Right cardiac atrium (tissue), 5 donors: ENCODE results near the gene MKRN2. TPM values are rescaled to one million over a fixed set of nuclear protein-coding genes. Genes with fewer than 3 reads are reported as not detected.

Source experiments
- ATAC-seq, 2 donors: fragments of 200-7000 bp; cut with Tn5 transposase; one replicate each; pipeline versions ENCODE4 v1.8.0 to v1.9.1; 2020; ENCODE audit warnings: moderate library complexity in 2 of 2, mild to moderate bottlenecking in 1 of 2
- DNase-seq, 3 donors: peaks; one replicate each; pipeline ENCODE4 v3.0.0-alpha.2; 2020
- H3K27ac ChIP-seq: one replicate; pipeline ENCODE4 v1.5.1; 2013; ENCODE audit warnings: mild to moderate bottlenecking, low read length, control low read depth, moderate library complexity
- H3K27me3 ChIP-seq: one replicate; pipeline ENCODE4 v1.6.1; 2013; ENCODE audit not compliant: control insufficient read depth, insufficient read depth
- H3K4me1 ChIP-seq: one replicate; pipeline ENCODE4 v1.6.1; 2013; ENCODE audit warnings: low read length; ENCODE audit not compliant: control insufficient read depth, insufficient read depth
- H3K4me3 ChIP-seq: one replicate; pipeline ENCODE4 v1.5.1; 2013; ENCODE audit warnings: low read length, control low read depth
- H3K9me3 ChIP-seq: one replicate; pipeline ENCODE4 v1.6.1; 2013; ENCODE audit warnings: low read length; ENCODE audit not compliant: control insufficient read depth
- WGBS: extraction: QIAGEN DNeasy Blood & Tissue Kit; methylation state at CpG from one replicate; pipeline ENCODE4 v1.1.7; 2013; 5-methylcytosine and 5-hydroxymethylcytosine counted together
- intact Hi-C, 4 donors: fragments of 100-400 bp; cut with DNase I; formaldehyde crosslinking; loops; one replicate each; pipeline versions ENCODE4 v1.11.0 to v1.14.0; 2022 to 2023
- polyA plus RNA-seq: library from polyadenylated mRNA; stranded (reverse); fragments of 200-250 nt; gene quantifications from one replicate; pipeline ENCODE4 v1.2.3, GENCODE V29; 2013
- total RNA-seq, 4 donors: library from RNA; stranded (reverse); fragmentation: NEBNext Ultra II Directional; extraction: Animal tissue kit (Norgen Biotek cat#: 25700); gene quantifications; one replicate each; pipeline ENCODE4 v1.2.1, GENCODE V29; 2021
- donor health status: healthy with polysubstance abuse.
- donor health status: DM: no; HTN: yes; CAD: no.
- donor health status: DM: no; HTN: no; CAD: no.
- donor health status: DM: no; HTN: yes; CAD: no; lungs with severe emphysema.
- donor health status: DM: yes; HTN: yes; CAD: no.

MKRN2 gene
- total and polyA plus RNA-seq, 5 donors = 23.4 to 36.3 (median 31.3) TPM

DNA sequence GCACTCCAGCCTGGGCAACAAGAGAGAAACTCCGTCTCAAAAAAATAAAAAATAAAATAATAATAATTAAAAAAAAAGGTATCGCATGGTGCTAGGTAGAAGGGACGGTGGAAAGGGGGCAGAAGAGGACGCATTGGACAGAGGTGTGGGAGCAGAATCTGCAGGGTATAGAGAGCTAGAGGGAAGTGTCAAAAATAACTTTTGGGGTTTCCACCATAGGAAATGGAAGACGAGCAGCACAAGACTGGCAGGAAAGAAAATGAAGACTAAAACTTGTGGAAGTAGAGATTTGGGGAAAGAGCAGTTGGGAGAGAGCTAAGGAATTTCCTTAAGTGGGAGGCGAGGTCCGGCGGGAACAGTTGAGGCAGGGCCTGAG, 585 bp upstream of the MKRN2 start:
- Histone ChIP-seq H3K27ac (peak overlapping the region; percentile 67), H3K27me3 (no peaks in the 10 kb centered on the region), H3K9me3 (no peaks in the 10 kb centered on the region), H3K4me1 (peaks cover 5% of the 10 kb centered on the region), H3K4me3 (peak overlapping the region; percentile 68)
- DNase-seq = no peak
- ATAC-seq = peak; percentile 17 to 20
- intact Hi-C loops = no loop called here
- 2% methylated on average over 8 of the region's 8 CpGs for WGBS

DNA sequence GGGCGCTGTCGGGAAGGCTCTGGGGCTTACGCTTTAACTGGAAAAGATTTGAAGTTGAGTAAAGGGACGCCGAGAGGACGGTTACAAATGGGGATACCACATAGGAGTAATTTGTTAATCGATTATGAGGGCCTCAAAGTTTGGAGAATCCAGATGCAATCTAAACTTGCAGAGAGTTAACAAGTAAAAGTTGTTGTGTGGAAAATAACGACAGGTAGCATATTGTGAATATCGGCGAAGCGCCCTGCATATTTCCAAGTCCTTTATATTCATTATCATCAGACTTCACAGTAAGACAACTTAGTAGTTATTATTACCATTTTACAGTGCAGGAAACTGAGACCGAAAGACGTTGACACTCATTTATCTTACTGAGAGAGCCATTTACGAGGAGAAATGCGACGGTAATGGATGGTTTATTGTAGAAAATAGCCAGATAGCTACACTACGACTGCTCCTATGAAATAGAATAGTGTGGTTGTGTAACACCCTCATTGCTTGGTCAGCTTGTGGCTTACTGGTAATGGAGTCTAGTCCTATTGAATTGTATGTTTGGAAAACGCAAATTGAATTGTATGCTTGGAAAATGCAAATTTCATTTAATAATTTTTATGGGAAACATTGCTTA, 700 bp downstream of the MKRN2 start:
- H3K4me3 ChIP-seq = peak overlapping the region; percentile 68
- intact Hi-C loops = no loop called here
- ATAC-seq (no peak), DNase-seq (no peak)
- H3K27ac ChIP-seq = peak overlapping the region; percentile 84
- H3K27me3 ChIP-seq = no peaks in the 10 kb centered on the region
- H3K4me1 ChIP-seq = peaks cover 8% of the 10 kb centered on the region
- H3K9me3 ChIP-seq = no peaks in the 10 kb centered on the region
- WGBS = 1% methylated on average over 18 of the region's 18 CpGs

- no peaks in the 10 kb centered on the region for H3K9me3 ChIP-seq
- no peak for DNase-seq
- 72% methylated on average over 4 of the region's 4 CpGs for WGBS
- H3K27ac ChIP-seq = no peak overlapping the region
- peaks cover 8% of the 10 kb centered on the region for H3K4me1 ChIP-seq
- no peak overlapping the region for H3K4me3 ChIP-seq
- H3K27me3 ChIP-seq = no peaks in the 10 kb centered on the region
- no peak for ATAC-seq
- intact Hi-C loops = no loop called here
These were observed 1.8 kb downstream of the MKRN2 start for GRCh38 chr3:12558706-12559105.

- H3K4me3 ChIP-seq = no peak overlapping the region
- peaks cover 8% of the 10 kb centered on the region for H3K4me1 ChIP-seq
- no peak overlapping the region for H3K27ac ChIP-seq
- H3K27me3 ChIP-seq = no peaks in the 10 kb centered on the region
- no peaks in the 10 kb centered on the region for H3K9me3 ChIP-seq
- ATAC-seq = no peak
- no peak for DNase-seq
- 70% methylated on average over 3 of the region's 3 CpGs for WGBS
- intact Hi-C loops = no loop called here
These were observed 2.6 kb downstream of the MKRN2 start for GRCh38 chr3:12559520-12559919.

GRCh38 chr3:12560505-12561190, 3.8 kb downstream of the MKRN2 start:
- no peak for ATAC-seq
- Histone ChIP-seq H3K4me3 (no peak overlapping the region), H3K27me3 (no peaks in the 10 kb centered on the region), H3K9me3 (no peaks in the 10 kb centered on the region), H3K27ac (peak overlapping the region; percentile 73), H3K4me1 (peaks cover 8% of the 10 kb centered on the region)
- WGBS = 66% methylated on average over 5 of the region's 5 CpGs
- no peak for DNase-seq
- intact Hi-C loops = no loop called here

GRCh38 chr3:12561397-12561796, 4.5 kb downstream of the MKRN2 start:
- H3K27me3 ChIP-seq = no peaks in the 10 kb centered on the region
- H3K4me3 ChIP-seq = no peak overlapping the region
- no peak overlapping the region for H3K27ac ChIP-seq
- WGBS = 93% methylated on average over 2 of the region's 2 CpGs
- H3K9me3 ChIP-seq = no peaks in the 10 kb centered on the region
- peaks cover 8% of the 10 kb centered on the region for H3K4me1 ChIP-seq
- DNase-seq (no peak), ATAC-seq (no peak)
- intact Hi-C loops = no loop called here

- 39% methylated on average over 1 of the region's 1 CpG for WGBS
- no peaks in the 10 kb centered on the region for H3K27me3 ChIP-seq
- no peak overlapping the region for H3K4me3 ChIP-seq
- no peaks in the 10 kb centered on the region for H3K9me3 ChIP-seq
- intact Hi-C loops = no loop called here
- peak overlapping the region; percentile 14 for H3K27ac ChIP-seq
- ATAC-seq = no peak
- no peak for DNase-seq
- peaks cover 8% of the 10 kb centered on the region for H3K4me1 ChIP-seq
These were observed 5.6 kb downstream of the MKRN2 start for GRCh38 chr3:12562451-12562850.

DNA sequence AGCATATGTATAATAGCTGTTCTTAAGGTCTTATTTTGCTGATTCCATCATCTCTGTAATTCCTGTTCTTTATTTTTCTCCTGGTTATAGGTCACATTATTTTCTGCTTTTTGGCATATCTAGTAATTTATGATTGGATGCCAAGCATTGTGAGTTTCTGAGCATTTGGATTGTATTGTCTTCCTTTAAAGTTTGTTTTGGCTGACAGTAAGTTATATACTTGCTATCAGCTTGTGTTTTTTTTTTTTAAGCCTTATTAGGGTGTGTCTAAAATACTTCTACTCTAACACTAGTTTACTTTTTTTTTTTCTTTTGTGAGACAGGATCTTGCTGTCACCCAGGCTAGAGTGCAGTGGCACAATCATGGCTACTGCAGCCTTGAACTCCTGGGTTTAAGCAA, 10.1 kb downstream of the MKRN2 start:
- Histone ChIP-seq H3K9me3 (no peaks in the 10 kb centered on the region), H3K4me1 (peaks cover under 1% of the 10 kb centered on the region), H3K4me3 (no peak overlapping the region), H3K27me3 (no peaks in the 10 kb centered on the region), H3K27ac (no peak overlapping the region)
- intact Hi-C loops = no loop called here
- DNase-seq = no peak
- ATAC-seq = peak in 1 of 2 donors; percentile 60

DNA sequence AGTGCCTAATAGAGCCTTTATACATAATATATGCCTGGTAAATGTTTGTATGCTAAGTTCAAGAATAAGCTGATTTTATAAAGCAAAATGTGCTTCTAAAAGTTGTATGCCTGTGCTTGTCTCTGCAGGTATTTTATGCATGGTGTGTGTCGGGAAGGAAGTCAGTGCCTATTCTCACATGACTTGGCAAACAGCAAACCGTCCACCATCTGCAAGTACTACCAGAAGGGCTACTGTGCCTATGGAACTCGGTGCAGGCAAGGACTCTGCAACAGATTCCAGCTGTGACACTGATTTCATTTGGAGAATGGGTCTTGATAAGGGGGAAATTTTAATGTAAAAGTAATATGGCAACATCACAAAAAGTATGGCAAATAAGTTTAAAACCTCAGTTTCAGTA, 11.9 kb downstream of the MKRN2 start:
- intact Hi-C loops = no loop called here
- WGBS = 62% methylated on average over 3 of the region's 3 CpGs
- no peaks in the 10 kb centered on the region for H3K4me1 ChIP-seq

DNA sequence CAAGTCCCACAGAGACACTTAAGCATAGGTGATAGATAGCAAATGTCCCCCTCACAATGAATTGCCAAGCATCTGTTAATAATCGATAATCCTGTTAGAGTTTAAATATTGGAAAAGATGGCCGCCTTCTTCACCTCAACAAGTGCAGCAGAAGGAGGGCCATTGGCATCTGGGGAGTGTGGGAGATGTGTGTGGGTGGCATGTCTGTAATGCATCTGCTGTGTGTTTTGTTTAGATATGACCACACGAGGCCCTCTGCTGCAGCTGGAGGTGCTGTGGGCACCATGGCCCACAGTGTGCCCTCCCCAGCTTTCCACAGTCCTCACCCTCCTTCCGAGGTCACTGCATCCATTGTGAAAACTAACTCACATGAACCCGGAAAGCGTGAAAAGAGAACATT, 12.9 kb downstream of the MKRN2 start:
- peaks cover 7% of the 10 kb centered on the region for H3K4me1 ChIP-seq
- 84% methylated on average over 6 of the region's 6 CpGs for WGBS
- no peak for DNase-seq
- H3K9me3 ChIP-seq = no peaks in the 10 kb centered on the region
- no peak for ATAC-seq
- H3K4me3 ChIP-seq = no peak overlapping the region
- H3K27me3 ChIP-seq = no peaks in the 10 kb centered on the region
- intact Hi-C loops = no loop called here
- H3K27ac ChIP-seq = no peak overlapping the region

More for the DNA sequence above, 11.9 kb downstream of the MKRN2 start:
- DNase-seq = no peak
- Histone ChIP-seq H3K27me3 (no peaks in the 10 kb centered on the region), H3K4me3 (no peak overlapping the region), H3K27ac (no peak overlapping the region), H3K9me3 (no peaks in the 10 kb centered on the region)
- ATAC-seq = no peak

DNA sequence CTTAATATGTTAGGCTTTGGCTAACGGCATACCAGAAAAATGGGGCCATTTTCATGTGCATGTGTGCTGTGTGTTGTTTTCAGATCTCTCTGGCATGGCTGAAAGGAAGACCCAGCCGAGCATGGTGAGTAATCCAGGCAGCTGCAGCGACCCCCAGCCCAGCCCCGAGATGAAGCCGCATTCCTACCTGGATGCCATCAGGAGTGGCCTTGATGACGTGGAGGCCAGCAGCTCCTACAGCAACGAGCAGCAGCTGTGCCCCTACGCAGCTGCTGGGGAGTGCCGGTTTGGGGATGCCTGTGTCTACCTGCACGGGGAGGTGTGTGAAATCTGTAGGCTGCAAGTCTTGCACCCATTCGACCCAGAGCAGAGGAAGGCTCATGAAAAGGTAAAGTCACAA, 15.1 kb downstream of the MKRN2 start:
- no peak overlapping the region for H3K4me3 ChIP-seq
- no peaks in the 10 kb centered on the region for H3K9me3 ChIP-seq
- WGBS = 88% methylated on average over 11 of the region's 11 CpGs
- ATAC-seq = no peak
- intact Hi-C loops = no loop called here
- H3K27me3 ChIP-seq = no peaks in the 10 kb centered on the region
- H3K27ac ChIP-seq = no peak overlapping the region
- H3K4me1 ChIP-seq = peaks cover 7% of the 10 kb centered on the region
- DNase-seq = no peak
